Activated CD8-positive, alpha-beta memory T cell treated with anti-CD3 and anti-CD28 coated beads, Interleukin-2, amount 50 U/mL, for 1 hour (primary cell): ENCODE results near the gene GJA10.

Experiments used
- DNase-seq: peaks from one replicate; pipeline ENCODE4 v3.0.0-alpha.2; 2020; ENCODE audit errors: extremely low read depth

The GJA10 gene

DNA sequence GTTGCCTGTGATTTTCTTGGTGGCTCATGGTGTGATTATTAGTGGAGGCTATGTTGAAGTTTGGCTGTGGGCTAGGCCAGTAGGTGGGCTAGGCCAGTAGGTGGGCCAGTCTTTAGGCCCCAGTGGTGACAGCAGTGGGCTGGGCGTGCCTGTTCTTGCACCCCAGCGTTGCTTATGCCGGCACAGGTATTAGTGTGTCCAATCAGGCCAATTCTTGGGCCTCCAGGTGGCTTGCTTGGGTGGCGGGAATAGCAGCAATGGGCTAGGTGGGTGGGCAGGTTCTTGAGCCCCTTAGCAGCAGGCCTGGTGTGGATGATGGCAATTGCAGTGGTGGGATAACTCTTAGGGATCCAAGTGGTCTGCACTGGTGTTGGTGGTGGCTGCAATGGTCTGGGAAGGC, 22.9 kb downstream of the GJA10 start:
- no peak for DNase-seq

DNA sequence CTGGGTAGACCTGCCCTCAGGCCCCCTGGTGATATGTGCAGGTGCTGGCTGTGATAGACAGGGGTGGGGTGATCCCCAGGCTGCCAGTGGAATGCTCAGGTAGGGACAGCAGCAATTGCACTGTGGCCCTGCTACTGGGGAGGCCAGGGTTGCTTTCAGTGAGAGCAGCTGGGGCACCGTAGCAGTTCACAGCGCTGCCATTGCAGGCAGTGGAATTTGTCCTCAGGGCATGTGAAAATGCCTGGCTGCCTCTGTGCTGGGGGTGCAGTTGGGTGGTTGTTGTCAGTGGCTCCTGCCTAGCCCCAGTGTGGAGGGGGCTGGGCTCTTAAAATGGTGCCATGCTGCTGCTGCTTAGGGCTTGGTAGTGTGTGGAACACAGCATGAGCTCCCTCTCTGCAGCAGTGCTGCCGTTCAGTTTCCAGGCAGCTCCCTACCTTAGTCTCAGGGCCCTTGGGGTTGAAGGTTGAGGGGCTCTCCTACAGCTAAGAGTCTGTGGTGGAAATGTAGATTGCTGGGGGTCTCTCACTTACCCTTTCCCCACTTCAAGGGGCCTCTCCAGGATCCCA, 23.6 kb downstream of the GJA10 start:
- no peak for DNase-seq

DNA sequence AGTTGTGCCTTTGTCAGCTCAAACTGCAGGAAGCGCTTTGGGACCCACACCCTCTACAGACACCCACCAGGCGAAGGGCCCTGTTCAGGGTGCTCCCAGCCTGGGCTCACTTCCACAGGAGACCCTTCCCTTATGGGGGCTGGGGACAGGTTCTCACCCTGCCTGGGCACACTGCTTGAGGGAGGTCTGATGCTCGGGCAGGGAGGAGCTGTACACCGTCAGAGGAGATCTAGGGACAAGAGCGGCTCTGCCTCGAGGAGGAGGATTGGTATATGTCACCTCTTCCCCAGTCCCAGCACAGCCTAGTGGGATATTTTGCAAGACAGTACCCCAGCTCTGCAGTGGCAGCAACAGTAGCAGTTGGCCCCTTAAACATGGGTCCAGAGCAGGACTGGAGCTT, 26.9 kb downstream of the GJA10 start:
- no peak for DNase-seq

DNA sequence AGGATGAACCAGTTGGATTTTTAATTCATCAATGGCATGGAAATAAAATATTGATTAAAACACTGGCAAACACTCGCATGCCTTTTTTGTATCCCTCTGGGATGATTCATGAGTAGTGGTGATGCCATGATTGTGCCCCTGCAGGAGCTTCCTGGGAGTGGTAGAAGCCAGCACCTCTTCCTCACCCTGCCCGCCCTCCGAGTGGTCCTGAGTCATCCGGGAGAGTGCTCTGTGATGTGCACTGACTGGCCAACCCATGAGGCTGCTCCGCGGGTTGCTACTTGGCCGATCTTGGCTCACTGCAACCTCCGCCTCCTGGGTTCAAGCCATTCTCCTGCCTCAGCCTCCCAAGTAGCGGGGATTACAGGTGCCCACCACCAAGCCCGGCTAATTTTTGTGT, 27.4 kb downstream of the GJA10 start:
- DNase-seq: no peak

DNA sequence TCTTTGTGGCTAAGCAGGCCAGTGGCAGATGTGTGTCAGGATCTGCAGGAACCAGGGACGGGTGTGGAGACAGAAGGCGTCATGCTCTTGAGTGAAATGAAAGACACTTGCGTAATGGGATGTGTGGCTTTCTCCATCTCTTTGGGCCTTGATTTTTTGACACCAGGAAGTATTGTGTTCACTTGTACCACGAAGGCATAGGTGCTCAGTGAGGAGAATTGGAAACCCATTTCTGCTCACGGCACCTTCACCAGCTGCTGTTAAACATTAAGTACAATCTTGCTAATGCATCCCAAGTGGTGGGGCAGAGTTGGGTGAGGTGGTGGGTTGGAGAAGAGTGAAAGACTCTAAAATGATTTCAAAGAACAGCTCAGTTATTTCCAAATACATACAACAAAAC, 30.0 kb downstream of the GJA10 start:
- DNase-seq: no peak

DNA sequence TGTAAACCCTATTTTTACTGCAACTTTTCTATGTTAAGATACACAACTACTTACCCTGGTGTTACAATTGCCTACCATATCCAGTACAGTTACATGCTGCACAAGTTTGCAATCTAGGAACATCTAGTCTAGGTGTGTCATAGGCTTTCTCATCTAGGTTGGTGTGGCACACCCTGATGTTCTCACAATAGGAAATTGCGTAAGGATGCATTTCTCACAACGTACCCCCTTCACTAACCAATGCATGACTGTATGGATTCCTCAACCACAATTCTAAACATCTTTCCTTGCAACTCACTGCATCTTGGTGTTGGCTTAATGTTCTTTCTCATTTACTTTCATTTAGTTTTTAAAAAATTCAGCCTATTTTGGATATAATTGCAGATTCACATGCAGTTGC, 31.6 kb downstream of the GJA10 start:
- DNase-seq: no peak

DNA sequence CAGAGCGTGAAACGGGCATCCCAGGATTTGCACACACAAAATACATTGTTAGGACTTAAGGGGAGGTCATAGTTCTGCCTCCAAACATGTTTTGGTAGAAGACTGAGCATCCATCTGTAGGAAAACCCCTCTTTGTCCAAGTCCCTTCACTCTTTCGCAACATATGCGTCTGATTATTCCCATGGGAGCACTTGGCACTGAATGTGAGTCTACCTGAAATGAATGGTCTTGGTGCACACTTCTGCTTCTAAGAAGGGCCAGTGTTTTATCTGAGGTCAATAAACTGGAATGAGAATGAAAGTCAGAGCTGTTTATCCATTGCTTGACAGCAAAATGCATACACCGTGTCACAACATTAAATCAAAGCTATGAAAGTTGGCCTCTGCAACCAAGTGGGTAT, 33.0 kb downstream of the GJA10 start:
- no peak for DNase-seq

DNA sequence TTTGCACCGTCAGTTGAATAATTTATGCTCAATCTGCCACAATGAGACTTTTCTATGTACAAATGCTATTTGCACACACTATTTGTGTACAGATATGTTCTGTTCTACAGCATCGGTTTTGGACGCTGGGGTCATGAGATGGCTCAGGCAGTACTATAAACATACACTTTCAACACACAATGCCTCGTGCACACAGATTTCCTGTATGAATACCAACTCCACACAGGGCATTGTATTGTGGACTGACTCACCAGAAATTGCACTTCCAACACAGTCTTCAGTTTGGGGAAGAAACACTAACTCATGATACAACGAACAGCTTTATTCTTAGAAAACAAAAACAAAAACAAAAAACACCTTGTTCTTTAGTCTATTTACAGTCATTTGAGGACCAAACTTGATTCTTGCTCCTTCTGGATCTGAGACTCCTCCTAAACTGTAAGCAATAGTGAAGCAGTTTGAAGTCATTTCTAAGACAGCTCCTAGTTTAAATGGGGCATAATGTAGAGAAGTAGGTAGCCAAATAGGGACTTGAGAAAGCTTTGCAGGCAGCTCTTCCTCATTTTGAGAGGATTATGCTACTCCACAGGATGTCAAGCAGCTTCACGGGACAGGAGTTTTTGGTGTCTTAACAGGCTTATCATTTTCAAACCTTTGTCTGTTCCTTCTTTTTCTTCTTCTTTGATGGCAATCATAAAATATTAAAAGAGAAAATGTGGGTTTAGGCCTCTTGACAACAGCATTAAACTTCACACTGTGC, 33.7 kb downstream of the GJA10 start:
- no peak for DNase-seq

DNA sequence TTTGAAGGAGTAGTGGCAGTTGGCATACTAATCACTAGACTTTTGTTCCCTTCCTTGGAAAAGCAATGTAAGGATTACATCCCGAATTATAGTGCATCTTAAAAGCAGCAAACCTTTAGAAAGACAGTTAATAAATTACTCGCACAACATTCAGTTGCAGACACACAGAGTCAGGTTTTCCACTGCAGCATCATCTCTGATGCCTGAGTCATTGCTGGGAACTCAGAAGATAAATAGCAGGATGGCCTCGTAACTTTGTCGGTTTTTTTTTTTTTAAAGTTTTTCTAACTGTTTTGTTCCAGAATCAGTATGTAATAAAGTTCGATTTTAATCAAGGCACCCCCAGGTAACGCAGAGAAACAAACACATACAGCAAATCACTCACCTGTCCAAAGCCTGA, 34.3 kb downstream of the GJA10 start:
- no peak for DNase-seq

DNA sequence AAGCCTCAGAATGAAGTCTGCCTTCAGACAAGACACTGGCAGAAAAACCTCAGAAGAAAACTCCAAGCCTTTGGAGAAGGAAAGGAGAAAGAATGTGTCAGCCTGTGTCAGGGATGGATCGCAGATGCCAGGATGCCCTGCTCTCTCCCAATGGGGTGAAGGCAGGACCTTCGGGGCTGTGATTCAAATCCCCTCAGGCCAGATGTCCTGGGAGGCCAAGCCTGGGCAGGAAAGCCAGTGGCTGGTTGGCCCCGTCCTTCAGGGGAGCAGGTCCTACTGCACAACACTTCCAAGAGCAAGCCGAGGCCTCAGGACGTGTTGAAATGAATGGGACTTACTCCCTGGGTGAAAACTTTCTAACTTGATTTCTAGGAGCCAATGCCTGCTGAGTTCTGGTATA, 36.5 kb downstream of the GJA10 start:
- DNase-seq: no peak

DNA sequence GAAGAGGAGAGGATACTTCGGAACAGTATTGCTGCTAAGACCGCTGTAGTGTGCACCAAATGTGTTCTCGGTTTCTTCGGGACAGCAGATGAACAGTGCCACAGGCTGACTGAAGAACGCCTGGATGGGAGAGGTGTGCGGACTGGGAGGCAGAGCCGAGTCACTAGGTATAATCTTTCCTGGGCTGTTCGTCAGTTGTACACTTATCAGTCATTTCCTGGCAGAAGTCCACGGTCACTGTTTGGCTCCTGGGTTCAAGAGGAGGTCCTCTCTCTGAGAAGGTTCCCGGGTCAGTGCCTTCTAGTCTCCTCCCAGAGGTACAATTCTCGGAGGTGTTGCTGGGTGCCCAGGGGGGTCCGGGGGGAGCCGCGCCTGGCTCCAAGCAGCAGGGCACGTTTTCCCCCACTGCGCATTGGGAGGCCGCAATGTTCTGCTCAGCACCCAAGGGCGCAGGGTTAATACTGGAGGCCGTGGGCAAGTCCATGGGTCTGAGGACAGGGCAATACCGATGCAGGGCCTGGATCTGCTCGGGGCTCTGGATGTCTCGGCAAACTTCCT, 38.1 kb downstream of the GJA10 start:
- DNase-seq: no peak

DNA sequence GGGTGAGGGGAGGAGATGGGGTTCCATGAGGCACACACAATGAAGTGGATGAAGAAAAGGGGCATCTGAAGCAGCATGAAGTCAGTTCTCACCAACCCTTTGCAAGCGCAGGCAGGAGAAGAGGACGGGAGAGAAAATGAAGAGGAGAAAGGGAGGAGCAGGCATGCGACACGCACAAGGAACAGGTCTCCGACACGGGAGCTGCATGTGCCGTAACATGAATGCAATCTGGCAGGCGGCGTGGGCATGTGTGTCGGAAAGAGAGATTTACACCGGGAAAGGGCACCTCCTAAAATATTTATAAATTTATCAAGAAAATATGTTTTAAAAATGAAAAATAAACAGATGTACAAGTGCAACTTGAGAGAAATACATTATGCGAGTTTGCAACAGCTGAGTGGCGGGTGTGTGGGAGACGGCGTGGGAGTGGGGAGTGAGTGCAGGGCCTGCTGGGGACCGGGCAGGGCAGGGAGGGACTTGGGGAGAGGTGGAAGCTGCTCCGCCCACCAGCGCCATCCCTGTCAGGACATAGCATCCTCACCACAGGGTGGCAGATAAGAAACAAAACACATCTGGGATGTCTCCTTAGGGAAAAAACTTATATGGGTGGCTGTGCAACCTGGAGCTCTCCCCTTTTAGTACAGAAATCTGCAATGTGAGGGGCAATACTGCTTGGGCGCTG, 40.6 kb downstream of the GJA10 start:
- no peak for DNase-seq

DNA sequence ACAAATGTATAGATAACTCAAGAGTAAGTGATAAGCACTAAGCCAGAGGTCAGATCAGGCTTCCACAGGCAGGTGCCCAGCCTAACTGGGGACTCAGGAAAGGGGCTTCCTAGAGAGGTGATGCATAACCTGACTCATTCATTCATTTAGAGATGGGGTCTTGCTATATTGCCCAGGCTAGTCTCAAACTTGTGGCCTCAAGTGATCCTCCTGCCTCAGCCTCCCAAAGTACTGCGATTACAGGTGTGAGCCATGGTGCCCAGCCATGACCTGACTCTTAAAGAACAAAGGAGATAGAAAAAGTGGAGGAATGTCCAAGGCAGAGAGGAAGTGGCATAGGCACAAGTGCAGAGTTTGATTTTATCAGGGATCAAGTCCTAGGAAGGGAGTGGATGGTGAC, 41.9 kb downstream of the GJA10 start:
- DNase-seq: no peak

DNA sequence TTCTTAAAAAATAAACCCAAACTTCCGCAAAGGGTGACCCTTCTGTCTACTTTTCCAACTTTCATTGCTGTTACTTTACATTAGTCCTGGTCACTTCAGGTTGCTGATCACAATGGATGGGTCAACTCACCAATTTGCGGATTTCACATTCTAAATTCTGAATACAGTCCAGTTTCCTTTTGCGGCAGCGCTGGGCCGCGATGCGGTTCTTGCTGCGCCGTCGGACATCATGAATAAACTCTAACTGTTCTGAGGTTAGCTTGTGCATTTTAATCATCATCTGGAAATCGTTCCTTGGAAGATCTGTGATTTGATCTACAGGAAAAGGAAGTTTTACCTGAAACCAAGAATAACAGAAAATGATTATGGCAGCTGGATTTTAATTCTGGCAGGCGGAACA, 43.7 kb downstream of the GJA10 start:
- DNase-seq: no peak

DNA sequence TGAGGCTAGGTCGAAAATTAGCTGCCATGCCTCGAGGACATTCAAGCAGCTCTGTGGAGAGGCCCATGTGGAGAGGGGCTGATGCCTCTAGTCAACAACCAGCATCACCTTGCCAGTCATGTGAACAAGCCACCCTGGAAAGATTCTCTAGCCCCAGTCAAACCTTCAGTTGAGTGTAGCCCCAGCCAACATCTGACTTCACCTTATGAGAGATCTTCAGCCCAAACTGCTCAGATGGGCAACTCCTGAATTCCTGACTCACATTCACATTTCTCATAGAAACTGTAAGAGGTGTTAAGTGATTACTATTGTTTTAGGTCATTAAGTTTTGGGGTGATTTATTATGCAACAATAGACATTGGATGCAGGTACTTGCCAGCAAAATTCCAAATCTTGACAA, 44.9 kb downstream of the GJA10 start:
- no peak for DNase-seq

DNA sequence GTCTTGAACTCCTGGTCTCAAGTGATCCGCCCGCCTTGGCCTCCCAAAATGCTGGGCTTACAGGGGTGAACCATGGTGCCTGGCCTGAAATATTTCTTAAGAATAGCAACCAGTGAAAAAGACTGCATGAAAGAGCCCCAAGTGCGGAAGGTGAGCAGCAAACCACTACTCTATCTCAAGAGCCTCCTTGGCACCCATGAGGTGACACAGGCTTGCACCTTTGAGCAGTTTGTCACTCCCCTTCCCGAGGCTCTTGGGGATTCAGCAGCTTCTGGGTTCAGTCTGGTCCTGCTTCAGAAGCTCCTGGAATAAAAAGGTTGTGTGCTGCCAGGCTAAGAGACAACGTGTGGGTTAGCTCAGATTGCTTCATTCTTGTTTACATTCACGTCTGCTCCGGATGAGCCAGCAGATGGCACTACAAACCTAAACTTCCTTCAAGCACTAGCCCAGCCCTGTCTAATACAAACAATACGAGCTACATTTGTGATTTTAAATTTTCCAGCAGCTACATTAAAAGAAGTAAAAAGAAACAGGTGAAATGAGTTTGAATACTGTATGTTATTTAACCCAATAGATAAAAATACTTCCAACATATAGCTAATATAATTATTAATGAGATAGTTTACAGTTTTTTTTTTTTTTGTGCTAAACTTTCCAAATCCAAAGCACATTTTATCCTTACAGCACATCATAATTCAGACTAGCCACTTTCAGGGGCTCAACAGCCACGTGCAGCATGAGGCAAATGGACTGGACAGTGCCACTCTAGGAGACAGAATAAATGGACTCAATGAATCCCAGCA, 46.2 kb downstream of the GJA10 start:
- peak; percentile 38 for DNase-seq

DNA sequence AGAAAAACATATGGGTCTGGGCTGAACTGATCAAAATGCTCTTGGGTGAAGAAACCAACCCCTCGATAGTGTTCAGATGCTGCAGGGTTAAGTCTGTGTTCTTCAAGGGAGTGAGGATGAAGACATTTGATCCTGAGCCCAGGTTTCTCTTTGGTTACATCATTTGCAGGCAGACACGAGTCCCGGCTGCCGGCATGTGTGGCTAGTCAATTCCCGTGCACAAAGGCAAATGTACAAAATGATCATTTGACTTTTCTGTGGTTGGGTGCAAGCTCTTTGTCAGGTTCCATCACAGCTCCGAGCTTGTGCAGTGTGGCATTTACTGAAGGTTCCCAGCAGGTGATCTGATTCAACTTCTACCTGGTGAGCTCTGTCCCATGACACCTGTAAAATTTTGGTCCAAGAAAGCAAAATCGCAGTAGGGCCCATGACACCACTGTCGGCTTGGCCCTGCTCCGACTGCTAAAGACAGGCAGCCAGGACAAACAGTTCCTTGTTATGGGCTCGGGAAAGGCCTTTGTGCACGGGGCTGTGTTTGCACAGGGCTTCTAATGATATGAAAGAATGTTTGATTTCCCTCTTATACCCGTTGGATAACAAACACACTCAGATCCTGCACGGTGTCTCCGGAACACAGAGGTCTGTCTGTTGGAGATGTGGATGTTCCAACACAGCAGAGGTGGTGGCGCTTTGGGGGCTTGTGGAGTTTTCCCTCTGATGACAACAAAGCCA, 46.9 kb downstream of the GJA10 start:
- no peak for DNase-seq

DNA sequence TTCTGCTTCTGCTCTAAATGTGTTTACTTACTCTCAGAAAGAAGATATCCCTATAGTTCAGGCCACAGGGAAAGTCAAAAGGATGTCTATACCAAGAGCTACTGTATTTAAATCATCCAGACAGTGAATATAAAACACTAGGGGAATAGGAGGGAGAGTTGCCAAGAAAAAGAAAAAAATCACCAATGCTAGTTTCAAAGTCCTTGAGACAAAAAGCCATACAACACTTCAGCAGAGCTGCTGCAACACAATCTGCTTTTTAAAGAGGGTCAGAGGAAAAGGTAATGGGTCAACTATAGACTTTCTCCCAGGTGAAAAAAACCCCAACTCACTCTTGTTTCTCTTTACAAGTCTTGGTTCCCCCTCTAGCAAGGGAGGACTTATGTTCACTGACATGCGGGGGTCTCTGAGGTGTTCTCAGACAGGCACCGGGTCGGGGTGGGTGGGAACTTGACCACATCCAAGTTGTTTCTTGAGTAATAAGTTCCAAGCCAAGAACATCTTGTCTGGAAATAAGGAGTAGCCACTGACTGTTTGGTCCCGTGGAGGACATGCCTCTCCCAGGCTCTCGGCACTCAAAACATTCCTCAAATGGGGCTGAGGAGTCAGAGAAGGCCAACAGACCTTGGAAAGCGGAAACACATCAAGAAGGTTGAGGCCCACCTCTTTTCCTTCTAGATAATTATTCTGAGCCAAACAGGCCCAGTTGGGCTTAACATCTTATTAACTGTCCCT, 47.7 kb downstream of the GJA10 start:
- DNase-seq: no peak

DNA sequence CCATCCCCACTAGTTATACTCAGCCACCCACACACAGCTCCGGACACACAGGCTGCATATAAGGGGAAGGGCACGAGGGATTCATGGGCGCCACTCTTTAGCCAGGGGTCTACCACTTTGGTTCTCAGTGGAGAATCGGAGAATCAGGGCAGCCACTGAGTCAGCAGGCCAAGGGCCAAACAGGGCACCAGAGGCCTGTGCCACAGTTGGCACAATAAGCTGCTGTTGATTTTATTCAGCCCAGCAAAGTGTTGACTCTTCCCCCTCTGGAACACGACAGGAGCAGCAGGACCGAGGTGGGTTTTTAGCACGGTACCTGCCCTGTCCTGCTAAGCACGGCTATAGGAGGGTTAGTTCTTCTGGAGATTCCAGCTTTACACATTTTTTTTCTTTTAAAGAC, 48.3 kb downstream of the GJA10 start:
- no peak for DNase-seq

DNA sequence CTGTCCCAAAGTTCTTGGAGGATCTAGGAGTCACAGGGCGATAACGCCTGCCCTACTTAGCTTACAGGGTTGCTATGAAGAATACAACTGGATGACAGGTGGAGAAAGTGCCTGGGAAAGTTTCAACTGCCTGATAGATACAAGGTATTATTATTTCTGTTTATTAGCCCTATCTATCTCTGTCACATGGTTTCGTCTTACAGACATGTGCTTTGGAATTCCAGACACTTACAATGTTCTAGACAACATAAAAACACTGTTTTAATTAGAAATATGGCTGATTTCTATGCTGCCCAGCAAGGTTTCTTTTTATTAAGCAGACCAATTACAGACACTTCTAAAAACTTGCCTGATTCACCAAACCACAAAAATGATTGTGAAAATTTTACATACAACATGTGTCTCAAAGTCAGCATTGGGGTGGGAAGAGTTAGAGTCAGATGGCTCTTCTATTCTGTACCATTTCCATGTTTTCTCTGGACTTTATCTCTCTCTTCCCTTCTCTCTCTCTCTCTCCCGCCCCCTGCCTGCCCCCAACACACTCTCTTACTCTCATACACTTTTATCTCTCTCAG, 50.0 kb downstream of the GJA10 start:
- no peak for DNase-seq
